KOPT-K1 (cell line): ENCODE data around the gene CMTM6.
"Not testable (repeated sequence)": the region's sequence is repeated elsewhere in the genome, so short reads cannot be mapped to it uniquely, and the experiment has no call there.

ENCODE experiments used
- H3K27ac ChIP-seq: fragments of 200-600 bp; sonication (generic); 2 replicates; pipeline ENCODE4 v1.5.1; 2016; ENCODE audit warnings: antibody characterized with exemption, mild to moderate bottlenecking, low read depth, low read length; ENCODE audit not compliant: poor library complexity, severe bottlenecking
- H3K36me3 ChIP-seq: fragments of 200-600 bp; sonication (generic); 2 replicates; pipeline ENCODE4 v1.5.1; 2017; ENCODE audit warnings: antibody characterized with exemption, mild to moderate bottlenecking, low read length, moderate library complexity; ENCODE audit not compliant: insufficient read depth
- H3K9me3 ChIP-seq: fragments of 200-600 bp; sonication (generic); 2 replicates; pipeline ENCODE4 v1.5.1; 2017; ENCODE audit warnings: antibody characterized with exemption, low read length, mild to moderate bottlenecking; ENCODE audit not compliant: insufficient read depth, poor library complexity, severe bottlenecking

CMTM6 gene

GRCh38 chr3:32450992-32451659 lies 51.5 kb downstream of the CMTM6 start:
- Histone ChIP-seq H3K27ac (no peak overlapping the region), H3K9me3 (no peaks in the 10 kb centered on the region), H3K36me3 (no peaks in the 10 kb centered on the region)

- H3K36me3 ChIP-seq, result no peaks in the 10 kb centered on the region
- no peaks in the 10 kb centered on the region for H3K9me3 ChIP-seq
- H3K27ac ChIP-seq, result no peak overlapping the region
Measured at GRCh38 chr3:32450426-32450825, 52.2 kb downstream of the CMTM6 start.

- Histone ChIP-seq H3K27ac (no peak overlapping the region), H3K9me3 (no peaks in the 10 kb centered on the region), H3K36me3 (no peaks in the 10 kb centered on the region)
Measured at GRCh38 chr3:32449691-32450090, 53.0 kb downstream of the CMTM6 start.

GRCh38 chr3:32448686-32449474 lies 53.8 kb downstream of the CMTM6 start:
- no peaks in the 10 kb centered on the region for H3K36me3 ChIP-seq
- no peak overlapping the region for H3K27ac ChIP-seq
- H3K9me3 ChIP-seq, result no peaks in the 10 kb centered on the region

GRCh38 chr3:32447865-32448400 lies 54.7 kb downstream of the CMTM6 start:
- Histone ChIP-seq H3K9me3 (no peaks in the 10 kb centered on the region), H3K36me3 (no peaks in the 10 kb centered on the region), H3K27ac (no peak overlapping the region)

GRCh38 chr3:32443478-32443877 lies 59.2 kb downstream of the CMTM6 start:
- H3K27ac ChIP-seq, result no peak overlapping the region

GRCh38 chr3:32442766-32443165 lies 59.9 kb downstream of the CMTM6 start:
- Histone ChIP-seq H3K36me3 (no peaks in the 10 kb centered on the region), H3K9me3 (no peaks in the 10 kb centered on the region), H3K27ac (no peak overlapping the region)

More at GRCh38 chr3:32443478-32443877, 59.2 kb downstream of the CMTM6 start:
- H3K9me3 ChIP-seq, result no peaks in the 10 kb centered on the region
- no peaks in the 10 kb centered on the region for H3K36me3 ChIP-seq

- no peak overlapping the region for H3K27ac ChIP-seq
- H3K9me3 ChIP-seq, result no peaks in the 10 kb centered on the region
- no peaks in the 10 kb centered on the region for H3K36me3 ChIP-seq
Measured at GRCh38 chr3:32440611-32441350, 61.9 kb downstream of the CMTM6 start.

- not testable (repeated sequence) for H3K9me3 ChIP-seq, H3K36me3 ChIP-seq, H3K27ac ChIP-seq
Measured at GRCh38 chr3:32439421-32439820, 63.2 kb downstream of the CMTM6 start.

- H3K9me3 ChIP-seq, result no peaks in the 10 kb centered on the region
- no peak overlapping the region for H3K27ac ChIP-seq
- H3K36me3 ChIP-seq, result no peaks in the 10 kb centered on the region
Measured at GRCh38 chr3:32438596-32439344, 63.9 kb downstream of the CMTM6 start.

- H3K36me3 ChIP-seq, result no peaks in the 10 kb centered on the region
- H3K27ac ChIP-seq, result no peak overlapping the region
- no peaks in the 10 kb centered on the region for H3K9me3 ChIP-seq
Measured at GRCh38 chr3:32437896-32438295, 64.8 kb downstream of the CMTM6 start.

- Histone ChIP-seq H3K27ac (no peak overlapping the region), H3K36me3 (no peaks in the 10 kb centered on the region), H3K9me3 (no peaks in the 10 kb centered on the region)
Measured at GRCh38 chr3:32436816-32437189, 65.8 kb downstream of the CMTM6 start.

GRCh38 chr3:32435911-32436815 lies 66.5 kb downstream of the CMTM6 start:
- H3K36me3 ChIP-seq, result no peaks in the 10 kb centered on the region
- no peak overlapping the region for H3K27ac ChIP-seq
- H3K9me3 ChIP-seq, result no peaks in the 10 kb centered on the region

- Histone ChIP-seq H3K9me3 (no peaks in the 10 kb centered on the region), H3K36me3 (no peaks in the 10 kb centered on the region), H3K27ac (no peak overlapping the region)
Measured at GRCh38 chr3:32434206-32434605, 68.4 kb downstream of the CMTM6 start.
